Breast epithelium (tissue), 3 donors: ENCODE measurements around the gene SLC22A15.

Experiments used
- POLR2A ChIP-seq: fragments of 450-650 bp; IDR thresholded peaks from one replicate; pipeline ENCODE4 v1.6.1; 2016; ENCODE audit warnings: antibody characterized with exemption, mild to moderate bottlenecking, moderate library complexity
- POLR2AphosphoS5 ChIP-seq, 3 donors: sonication (generic); formaldehyde crosslinking; IDR thresholded peaks; one replicate each; pipeline ENCODE4 v1.6.1; 2017; ENCODE audit warnings: antibody characterized with exemption in 3 of 3
- TF ChIP-seq, protein P1 (sequence below), 3 donors: fragments of 450-650 bp; IDR thresholded peaks; one replicate each; pipeline ENCODE4 v1.5.1; 2016 to 2017; ENCODE audit warnings: antibody characterized with exemption in 3 of 3, mild to moderate bottlenecking in 3 of 3, moderate library complexity in 3 of 3

GRCh38 chr1:116062201-116062600 is 85.9 kb downstream of the SLC22A15 start:
- TF ChIP-seq, protein P1, sequence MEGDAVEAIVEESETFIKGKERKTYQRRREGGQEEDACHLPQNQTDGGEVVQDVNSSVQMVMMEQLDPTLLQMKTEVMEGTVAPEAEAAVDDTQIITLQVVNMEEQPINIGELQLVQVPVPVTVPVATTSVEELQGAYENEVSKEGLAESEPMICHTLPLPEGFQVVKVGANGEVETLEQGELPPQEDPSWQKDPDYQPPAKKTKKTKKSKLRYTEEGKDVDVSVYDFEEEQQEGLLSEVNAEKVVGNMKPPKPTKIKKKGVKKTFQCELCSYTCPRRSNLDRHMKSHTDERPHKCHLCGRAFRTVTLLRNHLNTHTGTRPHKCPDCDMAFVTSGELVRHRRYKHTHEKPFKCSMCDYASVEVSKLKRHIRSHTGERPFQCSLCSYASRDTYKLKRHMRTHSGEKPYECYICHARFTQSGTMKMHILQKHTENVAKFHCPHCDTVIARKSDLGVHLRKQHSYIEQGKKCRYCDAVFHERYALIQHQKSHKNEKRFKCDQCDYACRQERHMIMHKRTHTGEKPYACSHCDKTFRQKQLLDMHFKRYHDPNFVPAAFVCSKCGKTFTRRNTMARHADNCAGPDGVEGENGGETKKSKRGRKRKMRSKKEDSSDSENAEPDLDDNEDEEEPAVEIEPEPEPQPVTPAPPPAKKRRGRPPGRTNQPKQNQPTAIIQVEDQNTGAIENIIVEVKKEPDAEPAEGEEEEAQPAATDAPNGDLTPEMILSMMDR (IDR thresholded peaks at IDR 0.05) = no peak
- TF ChIP-seq POLR2A (no peak), POLR2AphosphoS5 (IDR thresholded peaks at IDR 0.05) (no peak)
